ENCODE results near the gene TPO. TPM values are rescaled to one million over a fixed set of nuclear protein-coding genes. Genes with fewer than 3 reads are reported as not detected.

TPO gene
- total RNA-seq, 1 experiment from 2014 or later = not detected

DNA sequence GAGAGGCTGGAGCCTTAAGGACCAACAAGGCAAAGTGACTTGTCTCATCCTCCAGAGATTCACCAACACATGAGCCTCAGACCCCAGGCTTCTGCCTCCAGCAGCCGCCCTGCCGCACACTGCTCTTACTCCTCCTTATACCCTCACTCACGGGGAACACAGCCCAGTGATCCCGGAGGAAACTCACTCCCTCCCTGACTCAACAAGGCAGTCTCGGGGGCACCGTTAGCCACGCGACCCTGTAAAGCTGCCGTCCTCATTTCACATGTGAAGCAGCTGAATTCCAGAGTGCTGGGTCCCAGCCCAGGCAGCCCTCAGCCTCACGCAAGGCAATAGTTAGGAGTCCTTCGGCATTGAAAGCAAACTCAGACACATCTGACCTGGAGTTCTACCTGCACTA, 129.7 kb downstream of the TPO start:
- H3K27ac Mint-ChIP-seq = 0 out of 2 replicates have a peak overlapping the region, but pooled peaks have one; percentile 53
- H3K4me3 Mint-ChIP-seq = no peak overlapping the region
- H3K27me3 Mint-ChIP-seq (ENCODE audit: low read depth) = no peaks in the 10 kb centered on the region; the same call in 1 of the 2 replicates
- no peaks in the 10 kb centered on the region for H3K4me1 Mint-ChIP-seq
- CTCF ChIA-PET = interaction anchor here (2.2 kb wide), 1 partner anchor 8 kb away, joined by 11 read pairs; no protein-coding TSS in a partner anchor
- DNase-seq (ENCODE audit: low spot score) (no peak), ATAC-seq (no peak)
- TF ChIP-seq JUN (CRISPR knock-in tag; IDR thresholded peaks at IDR 0.05) (no peak), ZNF671 (CRISPR knock-in tag; IDR thresholded peaks at IDR 0.05) (no peak), NR3C1 (CRISPR knock-in tag; conservative IDR thresholded peaks at IDR 0.05; ENCODE audit: low read depth) (no peak), FOXP1 (CRISPR knock-in tag; IDR thresholded peaks at IDR 0.05; ENCODE audit: borderline replicate concordance) (no peak), RELA (CRISPR knock-in tag; IDR thresholded peaks at IDR 0.05; ENCODE audit: borderline replicate concordance) (no peak)
- TF ChIP-seq, protein P1, sequence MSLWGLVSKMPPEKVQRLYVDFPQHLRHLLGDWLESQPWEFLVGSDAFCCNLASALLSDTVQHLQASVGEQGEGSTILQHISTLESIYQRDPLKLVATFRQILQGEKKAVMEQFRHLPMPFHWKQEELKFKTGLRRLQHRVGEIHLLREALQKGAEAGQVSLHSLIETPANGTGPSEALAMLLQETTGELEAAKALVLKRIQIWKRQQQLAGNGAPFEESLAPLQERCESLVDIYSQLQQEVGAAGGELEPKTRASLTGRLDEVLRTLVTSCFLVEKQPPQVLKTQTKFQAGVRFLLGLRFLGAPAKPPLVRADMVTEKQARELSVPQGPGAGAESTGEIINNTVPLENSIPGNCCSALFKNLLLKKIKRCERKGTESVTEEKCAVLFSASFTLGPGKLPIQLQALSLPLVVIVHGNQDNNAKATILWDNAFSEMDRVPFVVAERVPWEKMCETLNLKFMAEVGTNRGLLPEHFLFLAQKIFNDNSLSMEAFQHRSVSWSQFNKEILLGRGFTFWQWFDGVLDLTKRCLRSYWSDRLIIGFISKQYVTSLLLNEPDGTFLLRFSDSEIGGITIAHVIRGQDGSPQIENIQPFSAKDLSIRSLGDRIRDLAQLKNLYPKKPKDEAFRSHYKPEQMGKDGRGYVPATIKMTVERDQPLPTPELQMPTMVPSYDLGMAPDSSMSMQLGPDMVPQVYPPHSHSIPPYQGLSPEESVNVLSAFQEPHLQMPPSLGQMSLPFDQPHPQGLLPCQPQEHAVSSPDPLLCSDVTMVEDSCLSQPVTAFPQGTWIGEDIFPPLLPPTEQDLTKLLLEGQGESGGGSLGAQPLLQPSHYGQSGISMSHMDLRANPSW (CRISPR knock-in tag; conservative IDR thresholded peaks at IDR 0.05; ENCODE audit: low read depth) = no peak
- TF ChIP-seq, protein P2, sequence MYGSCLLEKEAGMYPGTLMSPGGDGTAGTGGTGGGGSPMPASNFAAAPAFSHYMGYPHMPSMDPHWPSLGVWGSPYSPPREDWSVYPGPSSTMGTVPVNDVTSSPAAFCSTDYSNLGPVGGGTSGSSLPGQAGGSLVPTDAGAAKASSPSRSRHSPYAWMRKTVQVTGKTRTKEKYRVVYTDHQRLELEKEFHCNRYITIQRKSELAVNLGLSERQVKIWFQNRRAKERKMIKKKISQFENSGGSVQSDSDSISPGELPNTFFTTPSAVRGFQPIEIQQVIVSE (CRISPR knock-in tag; IDR thresholded peaks at IDR 0.05; ENCODE audit: borderline replicate concordance) = no peak
- H3K9me3 Mint-ChIP-seq = no peaks in the 10 kb centered on the region
- H3K36me3 Mint-ChIP-seq = no peaks in the 10 kb centered on the region; the same call in 1 of the 2 replicates
- POLR2A ChIA-PET = no interaction called here

DNA sequence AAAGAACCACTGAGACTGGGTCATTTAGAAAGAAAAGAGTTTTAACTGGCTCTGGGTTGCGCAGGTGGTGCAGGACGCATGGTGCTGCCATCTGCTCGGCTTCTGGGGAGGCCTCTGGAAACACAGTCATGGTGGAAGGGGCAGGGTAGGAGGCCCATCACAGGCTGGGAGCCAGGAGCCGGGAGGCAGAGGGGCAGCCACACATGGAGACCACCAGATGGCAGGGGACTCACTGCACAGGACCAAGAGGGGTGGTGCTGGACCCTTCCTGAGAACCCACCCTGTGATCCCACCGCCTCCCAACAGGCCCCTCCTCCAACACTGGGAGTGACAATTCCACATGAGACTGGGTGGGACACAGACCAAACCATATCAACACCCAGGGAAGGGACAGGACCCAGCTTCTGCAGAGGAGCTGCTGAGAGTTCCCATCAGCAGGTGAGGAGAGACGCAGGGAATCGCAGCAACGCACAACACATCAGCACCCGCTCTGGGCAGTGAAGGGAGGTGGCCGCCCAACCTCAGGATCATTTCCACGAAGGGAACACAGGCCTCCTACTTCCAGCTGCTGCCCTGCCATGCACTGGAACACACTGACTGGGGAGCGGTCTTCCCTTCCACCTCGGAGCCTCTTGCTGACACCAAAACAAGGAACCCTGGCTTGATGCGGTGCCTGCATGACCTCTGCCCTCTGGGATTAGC, 130.7 kb downstream of the TPO start:
- no peaks in the 10 kb centered on the region for H3K4me1 Mint-ChIP-seq
- H3K27me3 Mint-ChIP-seq (ENCODE audit: low read depth) = no peaks in the 10 kb centered on the region; the same call in 1 of the 2 replicates
- no peak overlapping the region for H3K4me3 Mint-ChIP-seq
- no peak for ATAC-seq
- H3K9me3 Mint-ChIP-seq = no peaks in the 10 kb centered on the region
- H3K27ac Mint-ChIP-seq = no peak overlapping the region
- ChIA-PET CTCF (interaction anchor here (0.7 kb wide), 1 partner anchor 828 kb away, joined by 3 read pairs; no protein-coding TSS in a partner anchor), POLR2A (no interaction called here)
- DNase-seq (ENCODE audit: low spot score) = no peak
- no peak for TF ChIP-seq SMAD3 (CRISPR knock-in tag; IDR thresholded peaks at IDR 0.05; ENCODE audit: borderline replicate concordance)
- TF ChIP-seq, protein P3, sequence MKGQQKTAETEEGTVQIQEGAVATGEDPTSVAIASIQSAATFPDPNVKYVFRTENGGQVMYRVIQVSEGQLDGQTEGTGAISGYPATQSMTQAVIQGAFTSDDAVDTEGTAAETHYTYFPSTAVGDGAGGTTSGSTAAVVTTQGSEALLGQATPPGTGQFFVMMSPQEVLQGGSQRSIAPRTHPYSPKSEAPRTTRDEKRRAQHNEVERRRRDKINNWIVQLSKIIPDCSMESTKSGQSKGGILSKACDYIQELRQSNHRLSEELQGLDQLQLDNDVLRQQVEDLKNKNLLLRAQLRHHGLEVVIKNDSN (CRISPR knock-in tag; IDR thresholded peaks at IDR 0.05) = no peak
- TF ChIP-seq, protein P4, sequence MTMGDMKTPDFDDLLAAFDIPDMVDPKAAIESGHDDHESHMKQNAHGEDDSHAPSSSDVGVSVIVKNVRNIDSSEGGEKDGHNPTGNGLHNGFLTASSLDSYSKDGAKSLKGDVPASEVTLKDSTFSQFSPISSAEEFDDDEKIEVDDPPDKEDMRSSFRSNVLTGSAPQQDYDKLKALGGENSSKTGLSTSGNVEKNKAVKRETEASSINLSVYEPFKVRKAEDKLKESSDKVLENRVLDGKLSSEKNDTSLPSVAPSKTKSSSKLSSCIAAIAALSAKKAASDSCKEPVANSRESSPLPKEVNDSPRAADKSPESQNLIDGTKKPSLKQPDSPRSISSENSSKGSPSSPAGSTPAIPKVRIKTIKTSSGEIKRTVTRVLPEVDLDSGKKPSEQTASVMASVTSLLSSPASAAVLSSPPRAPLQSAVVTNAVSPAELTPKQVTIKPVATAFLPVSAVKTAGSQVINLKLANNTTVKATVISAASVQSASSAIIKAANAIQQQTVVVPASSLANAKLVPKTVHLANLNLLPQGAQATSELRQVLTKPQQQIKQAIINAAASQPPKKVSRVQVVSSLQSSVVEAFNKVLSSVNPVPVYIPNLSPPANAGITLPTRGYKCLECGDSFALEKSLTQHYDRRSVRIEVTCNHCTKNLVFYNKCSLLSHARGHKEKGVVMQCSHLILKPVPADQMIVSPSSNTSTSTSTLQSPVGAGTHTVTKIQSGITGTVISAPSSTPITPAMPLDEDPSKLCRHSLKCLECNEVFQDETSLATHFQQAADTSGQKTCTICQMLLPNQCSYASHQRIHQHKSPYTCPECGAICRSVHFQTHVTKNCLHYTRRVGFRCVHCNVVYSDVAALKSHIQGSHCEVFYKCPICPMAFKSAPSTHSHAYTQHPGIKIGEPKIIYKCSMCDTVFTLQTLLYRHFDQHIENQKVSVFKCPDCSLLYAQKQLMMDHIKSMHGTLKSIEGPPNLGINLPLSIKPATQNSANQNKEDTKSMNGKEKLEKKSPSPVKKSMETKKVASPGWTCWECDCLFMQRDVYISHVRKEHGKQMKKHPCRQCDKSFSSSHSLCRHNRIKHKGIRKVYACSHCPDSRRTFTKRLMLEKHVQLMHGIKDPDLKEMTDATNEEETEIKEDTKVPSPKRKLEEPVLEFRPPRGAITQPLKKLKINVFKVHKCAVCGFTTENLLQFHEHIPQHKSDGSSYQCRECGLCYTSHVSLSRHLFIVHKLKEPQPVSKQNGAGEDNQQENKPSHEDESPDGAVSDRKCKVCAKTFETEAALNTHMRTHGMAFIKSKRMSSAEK (CRISPR knock-in tag; IDR thresholded peaks at IDR 0.05; ENCODE audit: borderline replicate concordance) = no peak
- TF ChIP-seq, protein P5, sequence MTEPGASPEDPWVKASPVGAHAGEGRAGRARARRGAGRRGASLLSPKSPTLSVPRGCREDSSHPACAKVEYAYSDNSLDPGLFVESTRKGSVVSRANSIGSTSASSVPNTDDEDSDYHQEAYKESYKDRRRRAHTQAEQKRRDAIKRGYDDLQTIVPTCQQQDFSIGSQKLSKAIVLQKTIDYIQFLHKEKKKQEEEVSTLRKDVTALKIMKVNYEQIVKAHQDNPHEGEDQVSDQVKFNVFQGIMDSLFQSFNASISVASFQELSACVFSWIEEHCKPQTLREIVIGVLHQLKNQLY (CRISPR knock-in tag; IDR thresholded peaks at IDR 0.05) = no peak
- H3K36me3 Mint-ChIP-seq = no peaks in the 10 kb centered on the region; the same call in 1 of the 2 replicates
